Fibroblast of mammary gland (primary cell): ENCODE results near the gene DEGS1.
A peak's percentile ranks its signal among the peaks of the same experiment; 100 is the strongest.

Experiments used
- DNase-seq: peaks from one replicate; pipeline ENCODE4 v3.0.0-alpha.2; 2010; ENCODE audit warnings: low read depth
- H3K4me3 ChIP-seq: 2 replicates; pipeline ENCODE4 v1.5.1; 2011; ENCODE audit warnings: low read depth, mild to moderate bottlenecking, low read length, moderate library complexity; ENCODE audit not compliant: control insufficient read depth
- TF ChIP-seq, protein P1 (sequence below): conservative IDR thresholded peaks from 2 replicates; pipeline ENCODE4 v1.5.1; 2011; ENCODE audit warnings: low read depth, low read length, inconsistent platforms; ENCODE audit not compliant: control insufficient read depth, insufficient read depth

Gene DEGS1

DNA sequence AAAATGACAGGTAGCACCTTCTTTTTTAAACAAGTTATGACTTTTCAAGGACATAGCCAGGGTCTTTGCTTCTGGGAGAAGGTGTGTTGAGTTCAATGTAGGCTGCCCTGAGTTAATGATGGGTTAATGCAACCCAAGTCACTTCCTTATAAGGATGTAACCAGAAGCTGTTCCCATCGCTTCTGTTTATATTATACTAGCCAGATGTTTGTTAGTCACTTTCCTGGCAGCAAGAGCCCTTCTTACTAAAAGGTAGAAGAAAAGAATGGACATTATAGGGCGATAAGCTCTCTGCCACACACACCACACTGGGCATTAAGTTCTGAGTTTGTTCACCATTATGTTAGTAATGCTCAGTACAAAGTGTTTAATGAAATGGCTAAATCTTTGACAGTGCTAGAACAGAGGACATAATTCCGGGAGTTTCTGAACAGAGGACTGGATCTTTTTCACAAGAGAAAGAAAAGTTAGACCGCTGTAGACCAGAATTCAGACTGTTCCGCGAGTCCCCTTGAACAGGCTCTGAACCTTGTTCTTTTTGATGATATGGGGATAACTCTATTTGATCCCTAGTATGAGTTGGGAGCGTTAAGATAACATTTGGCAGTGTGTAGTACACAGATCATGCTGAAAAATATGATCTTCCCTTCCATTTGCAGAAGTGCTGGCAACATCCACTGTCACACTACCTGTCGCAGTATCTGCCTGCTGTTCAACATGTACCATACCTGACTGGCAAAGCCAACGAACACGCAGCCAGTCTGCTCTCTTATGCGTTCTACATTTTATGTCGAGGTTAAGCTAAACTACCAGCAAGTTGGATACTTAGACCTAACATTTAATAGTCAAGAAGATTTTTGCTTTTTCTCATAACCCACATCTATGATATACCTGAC is 41.0 kb downstream of the DEGS1 start:
- H3K4me3 ChIP-seq: no peak overlapping the region
- DNase-seq: peak; percentile 89
- TF ChIP-seq, protein P1, sequence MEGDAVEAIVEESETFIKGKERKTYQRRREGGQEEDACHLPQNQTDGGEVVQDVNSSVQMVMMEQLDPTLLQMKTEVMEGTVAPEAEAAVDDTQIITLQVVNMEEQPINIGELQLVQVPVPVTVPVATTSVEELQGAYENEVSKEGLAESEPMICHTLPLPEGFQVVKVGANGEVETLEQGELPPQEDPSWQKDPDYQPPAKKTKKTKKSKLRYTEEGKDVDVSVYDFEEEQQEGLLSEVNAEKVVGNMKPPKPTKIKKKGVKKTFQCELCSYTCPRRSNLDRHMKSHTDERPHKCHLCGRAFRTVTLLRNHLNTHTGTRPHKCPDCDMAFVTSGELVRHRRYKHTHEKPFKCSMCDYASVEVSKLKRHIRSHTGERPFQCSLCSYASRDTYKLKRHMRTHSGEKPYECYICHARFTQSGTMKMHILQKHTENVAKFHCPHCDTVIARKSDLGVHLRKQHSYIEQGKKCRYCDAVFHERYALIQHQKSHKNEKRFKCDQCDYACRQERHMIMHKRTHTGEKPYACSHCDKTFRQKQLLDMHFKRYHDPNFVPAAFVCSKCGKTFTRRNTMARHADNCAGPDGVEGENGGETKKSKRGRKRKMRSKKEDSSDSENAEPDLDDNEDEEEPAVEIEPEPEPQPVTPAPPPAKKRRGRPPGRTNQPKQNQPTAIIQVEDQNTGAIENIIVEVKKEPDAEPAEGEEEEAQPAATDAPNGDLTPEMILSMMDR: no peak

DNA sequence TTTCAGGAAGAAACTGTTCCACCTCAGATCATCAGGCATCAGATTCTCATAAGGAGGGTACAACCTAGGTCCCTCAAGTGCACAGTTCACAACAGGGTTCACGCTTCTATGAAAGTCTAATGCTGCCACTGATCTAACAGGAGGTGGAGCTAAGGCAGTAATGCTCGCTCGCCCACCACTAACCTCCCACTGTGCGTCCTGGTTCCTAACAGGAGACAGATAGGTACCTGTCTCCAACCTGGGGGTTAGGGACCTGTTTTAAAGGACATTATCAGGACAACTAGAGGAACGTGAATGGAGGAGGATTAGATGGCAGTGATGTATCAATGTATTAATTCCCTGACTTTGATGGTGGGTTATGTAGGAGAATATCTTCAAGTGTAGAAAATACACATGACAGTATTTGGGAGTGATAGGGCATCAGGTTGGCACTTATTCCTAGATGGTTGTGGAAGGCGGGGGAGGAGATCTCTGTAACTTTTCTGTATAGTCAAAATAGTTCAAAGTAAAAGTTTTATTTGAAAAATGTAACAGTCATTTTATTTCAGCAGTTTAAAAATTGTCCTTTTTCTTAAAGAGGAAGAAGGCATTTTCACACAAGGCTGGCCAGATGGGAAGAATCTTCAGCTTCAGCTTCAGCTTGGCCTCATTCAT is 43.9 kb downstream of the DEGS1 start:
- no peak for DNase-seq
- TF ChIP-seq, protein P1: no peak
- no peak overlapping the region for H3K4me3 ChIP-seq

DNA sequence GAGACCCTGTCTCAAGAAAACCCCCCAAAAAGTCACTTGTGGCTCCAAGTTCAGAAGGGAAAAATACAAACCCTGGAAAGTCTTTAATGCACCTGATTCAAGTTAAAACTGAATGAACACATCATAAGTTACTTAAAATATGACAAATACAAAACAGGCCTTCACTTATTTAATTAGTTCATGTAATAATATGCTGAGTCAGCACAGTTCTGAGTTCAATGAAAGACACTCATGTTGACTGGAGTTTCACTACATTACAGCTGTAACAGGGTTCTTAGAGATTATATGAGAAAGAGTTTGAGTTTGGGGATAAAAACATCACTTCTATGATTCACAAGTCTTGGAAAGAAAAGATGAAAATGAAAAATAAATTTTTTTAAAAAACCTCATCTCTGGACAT is 51.0 kb downstream of the DEGS1 start:
- TF ChIP-seq, protein P1: no peak
- no peak for DNase-seq

DNA sequence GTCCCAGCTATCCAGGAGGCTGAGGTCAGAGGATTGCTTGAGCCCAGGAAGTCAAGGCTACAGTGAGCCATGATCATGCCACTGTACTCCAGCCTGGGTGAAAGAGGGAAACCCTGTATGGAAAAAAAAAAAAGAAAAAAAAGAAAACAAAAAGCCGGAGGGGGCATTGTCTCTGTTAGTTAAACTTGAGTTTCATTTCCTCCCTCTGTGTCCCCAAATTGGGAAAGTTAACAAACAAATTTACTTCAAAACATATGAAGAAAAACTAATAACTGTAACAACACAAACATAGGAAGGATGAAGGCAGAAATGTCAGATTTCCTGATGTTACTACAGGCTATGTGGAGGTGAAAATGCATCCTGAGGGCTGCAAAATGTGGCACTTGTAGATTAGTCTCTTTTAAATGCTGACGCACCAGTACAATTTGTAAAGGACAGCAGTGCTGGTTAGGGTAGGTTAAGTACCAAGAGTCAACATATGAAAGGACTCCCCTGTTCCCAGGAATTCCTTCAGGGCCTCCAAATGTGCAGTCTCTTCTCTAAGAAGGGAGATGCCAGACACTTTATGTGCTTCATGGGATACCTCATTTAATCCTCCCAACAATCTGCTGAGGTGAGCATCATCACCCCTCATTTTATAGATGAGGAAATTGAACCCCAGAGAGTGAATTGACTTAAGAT is 52.9 kb downstream of the DEGS1 start:
- H3K4me3 ChIP-seq: no peak overlapping the region
- no peak for DNase-seq
- TF ChIP-seq, protein P1: no peak

More for the DNA sequence above, 51.0 kb downstream of the DEGS1 start:
- H3K4me3 ChIP-seq: no peak overlapping the region

DNA sequence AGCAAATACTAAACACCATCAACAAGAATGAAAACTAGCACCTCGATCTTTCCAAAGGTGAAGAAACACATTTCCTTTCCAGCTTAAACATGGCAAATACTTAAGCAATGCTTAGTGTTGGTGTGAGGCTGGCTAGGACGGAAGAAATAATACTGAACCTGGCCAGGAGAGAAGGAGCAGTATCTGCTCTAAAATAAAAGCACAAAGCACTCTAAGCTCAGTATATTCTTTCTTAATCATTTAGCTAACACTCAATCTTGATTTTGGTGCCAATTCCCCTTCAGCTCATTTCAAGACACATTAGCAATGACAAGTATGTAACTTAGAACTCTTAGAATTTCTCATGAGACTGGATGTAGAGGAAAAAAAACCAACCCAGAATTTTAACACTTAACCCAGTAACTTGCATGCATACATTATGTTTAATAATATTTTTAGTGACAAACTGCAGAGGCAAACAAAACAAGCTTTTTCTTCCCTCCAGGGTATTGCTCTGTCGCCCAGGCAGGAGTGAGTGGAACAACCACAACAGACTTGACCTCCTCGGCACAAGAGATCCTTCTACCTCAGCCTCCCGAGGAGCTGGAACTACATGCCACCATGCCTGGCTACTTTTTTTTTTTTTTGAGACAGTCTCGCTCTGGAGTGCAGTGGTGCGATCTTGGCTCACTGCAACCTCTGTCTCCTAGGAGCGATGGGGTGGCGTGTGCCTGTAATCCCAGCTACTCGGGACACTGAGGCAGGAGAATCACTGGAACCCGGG is 54.3 kb downstream of the DEGS1 start:
- TF ChIP-seq, protein P1: no peak
- H3K4me3 ChIP-seq: no peak overlapping the region
- DNase-seq: no peak

DNA sequence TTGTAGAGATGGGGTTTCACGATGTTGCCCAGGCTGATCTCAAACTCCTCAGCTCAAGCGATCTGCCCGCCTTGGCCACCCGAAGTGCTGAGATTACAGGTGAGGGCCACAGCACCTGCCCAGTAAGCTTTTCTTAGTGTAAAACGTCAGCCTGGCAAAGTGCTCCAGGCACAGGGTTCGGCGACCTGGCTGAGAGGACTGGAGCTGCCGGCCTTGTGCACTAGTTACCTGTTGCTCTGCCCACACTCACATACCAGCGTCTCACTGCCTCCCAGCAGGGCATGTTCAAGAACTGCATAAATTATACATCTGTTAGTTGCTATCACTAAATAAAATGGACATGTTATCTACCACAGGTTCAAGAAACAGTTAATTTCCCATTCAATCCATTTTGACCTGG is 55.2 kb downstream of the DEGS1 start:
- no peak overlapping the region for H3K4me3 ChIP-seq
- TF ChIP-seq, protein P1: no peak

More for the DNA sequence above, 55.2 kb downstream of the DEGS1 start:
- no peak for DNase-seq
